Stimulated activated CD4-positive, alpha-beta T cell treated with anti-CD3 and anti-CD28 coated beads, TNF-alpha, amount 100 ng/mL, for 24 hours (primary cell): ENCODE data around the gene LMOD3.
A peak's percentile ranks its signal among the peaks of the same experiment; 100 is the strongest.

ENCODE experiments used
- DNase-seq, 3 experiments: peaks; one replicate each; pipeline ENCODE4 v3.0.0-alpha.2; 2020; ENCODE audit warnings: low read depth in 3 of 3

The LMOD3 gene

DNA sequence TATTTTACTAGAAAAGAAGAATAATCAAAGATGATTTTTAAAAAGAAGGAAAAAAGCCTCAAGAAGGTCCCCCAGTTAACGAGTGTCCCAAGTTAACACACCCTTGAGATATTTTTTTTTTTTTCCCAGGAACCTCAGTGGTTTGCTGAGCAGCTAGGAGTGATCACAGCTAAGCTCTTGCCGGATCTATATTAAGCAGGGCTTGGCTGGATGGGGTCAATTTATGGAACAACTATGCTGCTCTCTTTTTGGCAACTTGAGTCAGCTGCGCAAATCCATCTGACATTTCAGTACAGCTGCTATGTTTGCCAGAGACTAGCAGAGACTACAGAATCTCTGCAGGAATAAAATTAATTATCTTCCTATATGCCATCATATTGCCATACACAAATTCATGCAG lies at the start of gene LMOD3:
LMOD3 (minus strand) TSS at position 193 of the 400 bp plus-strand sequence. CDS start 209 bp downstream, outside the sequence.
- DNase-seq = no peak

- DNase-seq = no peak
Observed at GRCh38 chr3:69172058-69172457, 49.7 kb upstream of the LMOD3 start.

GRCh38 chr3:69166446-69166845 lies 44.1 kb upstream of the LMOD3 start:
- DNase-seq = no peak

DNA sequence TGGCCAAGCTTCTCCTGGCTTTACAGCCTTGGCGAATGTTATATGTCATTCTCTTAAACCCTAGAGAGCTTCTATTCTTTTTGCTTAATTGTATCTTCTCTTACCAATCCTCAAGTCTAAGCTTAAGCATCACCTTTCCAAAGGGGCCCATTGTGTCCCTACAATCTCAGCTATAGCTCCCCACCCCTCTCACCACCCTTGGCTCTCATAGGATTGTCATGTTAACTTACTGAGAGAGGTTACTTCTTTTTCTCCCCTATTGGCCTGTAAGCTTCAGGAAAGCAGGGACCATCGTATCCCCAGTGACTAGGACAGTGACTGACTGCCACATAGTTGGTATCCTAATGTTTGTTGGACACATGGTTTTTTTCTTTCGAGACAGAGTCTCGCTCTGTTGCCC lies 43.3 kb upstream of the LMOD3 start:
- DNase-seq = no peak

DNA sequence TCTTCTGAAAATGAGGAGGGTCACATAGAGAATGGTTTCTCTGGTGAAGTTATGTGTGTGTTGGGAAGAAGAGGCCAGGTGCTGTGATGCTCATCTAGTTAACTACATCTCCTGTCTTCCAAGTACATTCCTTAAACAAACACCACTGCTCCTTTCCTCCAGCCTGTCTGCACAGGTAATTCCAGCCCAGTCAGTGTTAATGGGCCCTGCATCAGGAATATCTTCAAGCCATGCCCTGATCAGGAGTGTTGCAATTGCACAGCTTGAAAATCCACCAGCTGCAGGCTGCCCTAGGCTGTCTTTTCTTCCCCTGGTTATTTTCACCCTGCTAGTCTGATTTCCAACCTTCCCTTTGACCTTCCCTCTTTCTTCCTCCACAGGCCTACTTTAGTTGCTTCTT lies 41.9 kb upstream of the LMOD3 start:
- DNase-seq = no peak

GRCh38 chr3:69162308-69162980 lies 40.0 kb upstream of the LMOD3 start:
- DNase-seq = no peak

- DNase-seq = peak; percentile 4 to 28 (median 7)
Observed at GRCh38 chr3:69161587-69162307, 39.4 kb upstream of the LMOD3 start.

DNA sequence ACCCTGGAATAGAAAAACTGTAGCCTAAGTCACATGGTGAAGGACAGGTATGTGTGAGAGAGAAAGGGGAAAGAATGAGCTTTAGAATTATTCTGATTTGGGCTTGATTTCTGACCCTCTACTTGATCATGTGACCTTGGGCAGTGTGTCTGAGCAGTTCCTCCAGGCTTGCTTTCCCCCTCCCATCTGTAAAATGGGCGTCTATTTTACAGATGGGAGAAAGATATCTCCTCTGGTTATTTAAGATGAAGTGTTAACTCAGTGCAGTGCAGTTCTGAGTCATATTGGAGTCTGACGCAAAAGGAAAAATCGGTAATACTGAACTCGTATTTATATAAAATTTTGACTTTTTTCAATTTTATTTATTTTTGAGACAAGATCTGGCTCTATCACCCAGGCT lies 38.1 kb upstream of the LMOD3 start:
- no peak for DNase-seq

- DNase-seq = no peak
Observed at GRCh38 chr3:69160107-69160506, 37.7 kb upstream of the LMOD3 start.

DNA sequence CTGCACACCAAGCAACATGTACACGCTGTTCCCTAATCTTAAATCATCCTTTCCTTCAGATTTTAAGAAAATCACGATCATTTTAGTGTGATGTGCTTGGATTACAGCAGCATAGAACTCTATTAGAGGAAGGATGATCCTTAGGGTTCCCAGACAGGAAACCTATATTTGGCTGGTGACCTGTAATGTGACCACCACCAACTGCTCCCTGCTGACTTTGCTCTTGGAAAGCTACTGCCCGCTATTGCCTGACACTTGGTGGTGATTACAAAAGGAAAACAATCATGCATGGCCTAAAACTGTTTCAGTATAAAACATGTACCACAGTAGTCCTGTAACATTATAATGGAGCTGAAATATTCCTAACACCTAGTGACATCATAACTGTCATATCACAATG lies 27.2 kb upstream of the LMOD3 start:
- DNase-seq = no peak

DNA sequence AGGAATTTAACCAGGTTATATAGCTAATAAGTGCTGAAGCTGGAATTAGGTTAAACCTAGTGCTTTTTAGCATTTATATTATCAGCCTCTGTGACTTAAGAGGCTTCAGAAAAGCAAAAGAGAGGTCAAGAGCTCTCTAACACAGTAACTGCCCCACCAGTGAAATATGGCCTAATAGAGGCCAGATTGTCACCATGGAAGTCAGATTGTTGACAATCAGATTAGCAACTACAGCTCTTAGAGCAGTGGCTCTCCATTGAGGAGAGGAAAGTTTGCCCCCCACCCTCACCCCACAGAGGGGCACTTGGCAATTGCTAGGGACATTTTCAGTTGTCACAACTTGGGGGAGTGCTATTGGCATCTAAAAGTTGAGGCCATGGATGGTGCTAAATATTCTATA lies 23.3 kb upstream of the LMOD3 start:
- no peak for DNase-seq

GRCh38 chr3:69144631-69145245 lies 22.3 kb upstream of the LMOD3 start:
- DNase-seq = no peak

DNA sequence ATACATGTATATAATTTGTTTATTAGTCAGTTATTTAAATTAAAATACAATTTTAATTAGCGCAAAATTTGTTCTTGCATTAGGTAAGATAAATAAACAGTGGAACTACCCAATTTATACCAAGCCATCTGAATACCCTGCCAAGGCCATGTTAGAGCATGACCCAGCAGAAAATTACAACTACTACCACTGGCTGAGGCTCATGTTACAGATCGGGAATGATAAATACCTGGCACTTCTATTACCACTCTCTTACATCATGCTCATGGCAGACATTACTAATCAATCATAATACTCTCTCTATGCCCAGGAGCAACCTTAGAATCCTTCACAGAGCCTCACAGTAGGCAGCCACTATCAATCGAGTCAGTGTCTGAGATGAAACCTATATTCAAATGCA lies 21.2 kb upstream of the LMOD3 start:
- no peak for DNase-seq

- DNase-seq = no peak
Observed at GRCh38 chr3:69142797-69143454, 20.5 kb upstream of the LMOD3 start.

GRCh38 chr3:69142090-69142489 lies 19.7 kb upstream of the LMOD3 start:
- no peak for DNase-seq

- DNase-seq = no peak
Observed at GRCh38 chr3:69141313-69141712, 18.9 kb upstream of the LMOD3 start.

- DNase-seq = no peak
Observed at GRCh38 chr3:69137412-69137811, 15.0 kb upstream of the LMOD3 start.

GRCh38 chr3:69137005-69137404 lies 14.6 kb upstream of the LMOD3 start:
- DNase-seq = no peak

GRCh38 chr3:69130689-69131088 lies 8.3 kb upstream of the LMOD3 start:
- DNase-seq = no peak

GRCh38 chr3:69129531-69129930 lies 7.1 kb upstream of the LMOD3 start:
- no peak for DNase-seq

GRCh38 chr3:69128509-69128908 lies 6.1 kb upstream of the LMOD3 start:
- no peak for DNase-seq

- DNase-seq = no peak
Observed at GRCh38 chr3:69126999-69127398, 4.6 kb upstream of the LMOD3 start.

- no peak for DNase-seq
Observed at GRCh38 chr3:69126216-69126615, 3.8 kb upstream of the LMOD3 start.
